T-helper 2 cell treated with Interferon-gamma antibody and Interleukin-4, amounts not matched to agents 5 μg/mL and 100 μg/mL, for 36 hours (primary cell): Measurements from ENCODE around the gene TLL2.
"Not testable (repeated sequence)": the region's sequence is repeated elsewhere in the genome, so short reads cannot be mapped to it uniquely, and the experiment has no call there.

Experiments
- DNase-seq: peaks from one replicate; pipeline ENCODE4 v3.0.0; 2021; ENCODE audit warnings: low spot score
- H3K27ac Mint-ChIP-seq: one replicate; pipeline ENCODE4 v1.8.0; 2021; ENCODE audit warnings: mild to moderate bottlenecking, mixed read lengths
- H3K27me3 Mint-ChIP-seq: one replicate; pipeline ENCODE4 v1.8.0; 2021; ENCODE audit warnings: low read depth, mixed read lengths
- H3K36me3 Mint-ChIP-seq: one replicate; pipeline ENCODE4 v1.8.0; 2021; ENCODE audit warnings: low read depth, mixed read lengths
- H3K4me1 Mint-ChIP-seq: one replicate; pipeline ENCODE4 v1.8.0; 2021; ENCODE audit warnings: low read depth, mixed read lengths
- H3K4me3 Mint-ChIP-seq: one replicate; pipeline ENCODE4 v1.8.0; 2022; ENCODE audit warnings: mild to moderate bottlenecking, moderate library complexity, mixed read lengths
- H3K9me3 Mint-ChIP-seq: one replicate; pipeline ENCODE4 v1.8.0; 2021; ENCODE audit warnings: mixed read lengths

Gene TLL2

DNA sequence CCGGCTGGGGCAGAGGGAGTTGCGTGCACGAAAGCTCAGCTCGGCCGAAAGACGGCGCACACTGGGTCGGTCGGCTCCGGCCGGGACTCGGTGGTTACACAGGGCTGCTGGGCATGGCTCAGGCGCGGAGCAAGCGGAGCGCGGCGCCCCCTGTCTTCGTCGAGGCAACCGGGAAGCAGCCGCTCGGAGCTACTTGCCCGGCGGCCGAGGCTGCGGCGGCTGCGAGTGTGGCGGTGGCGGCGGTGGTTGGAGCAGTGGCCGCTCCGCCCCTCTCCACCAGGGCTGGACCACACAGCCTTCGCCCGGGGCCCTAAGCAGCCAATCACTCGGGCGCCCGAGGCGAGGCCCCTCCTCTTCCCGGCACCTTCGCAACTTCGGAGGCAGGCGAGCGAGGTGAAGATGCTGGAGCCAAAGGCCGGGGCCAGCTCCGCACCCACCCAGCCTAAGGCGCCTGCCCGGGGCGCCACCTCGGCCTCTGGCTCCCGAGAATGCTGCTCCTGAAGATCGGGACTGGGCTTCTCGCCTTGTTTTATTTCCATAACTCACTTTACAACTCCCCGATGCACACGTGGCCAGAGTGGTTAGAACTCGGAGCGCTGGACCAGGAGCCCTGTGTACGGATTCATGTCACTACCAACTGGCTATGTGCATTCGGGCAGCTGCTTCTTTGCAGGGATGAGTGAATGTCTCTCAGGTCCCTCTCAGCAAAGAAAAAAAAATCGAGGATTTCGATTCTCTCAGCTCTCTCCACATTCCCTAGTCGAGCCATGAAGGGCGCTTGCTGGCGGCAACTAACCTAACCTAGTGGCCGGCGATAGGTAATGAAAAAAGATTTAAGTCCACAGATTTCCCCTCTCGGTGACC, at the start of gene TLL2:
TSS of gene TLL2 (minus strand) at position 229 of the 864 bp plus-strand sequence. CDS start 241 bp downstream, outside the sequence.
- Mint-ChIP-seq H3K36me3 (peaks cover 5% of the 10 kb centered on the region), H3K9me3 (no peaks in the 10 kb centered on the region), H3K4me1 (peaks cover 13% of the 10 kb centered on the region), H3K27ac (no peak within 1 kb of the TSS), H3K27me3 (peaks cover 55% of the 10 kb centered on the region), H3K4me3 (peak within 1 kb of the TSS; percentile 75)
- DNase-seq: peak; percentile 76

DNA sequence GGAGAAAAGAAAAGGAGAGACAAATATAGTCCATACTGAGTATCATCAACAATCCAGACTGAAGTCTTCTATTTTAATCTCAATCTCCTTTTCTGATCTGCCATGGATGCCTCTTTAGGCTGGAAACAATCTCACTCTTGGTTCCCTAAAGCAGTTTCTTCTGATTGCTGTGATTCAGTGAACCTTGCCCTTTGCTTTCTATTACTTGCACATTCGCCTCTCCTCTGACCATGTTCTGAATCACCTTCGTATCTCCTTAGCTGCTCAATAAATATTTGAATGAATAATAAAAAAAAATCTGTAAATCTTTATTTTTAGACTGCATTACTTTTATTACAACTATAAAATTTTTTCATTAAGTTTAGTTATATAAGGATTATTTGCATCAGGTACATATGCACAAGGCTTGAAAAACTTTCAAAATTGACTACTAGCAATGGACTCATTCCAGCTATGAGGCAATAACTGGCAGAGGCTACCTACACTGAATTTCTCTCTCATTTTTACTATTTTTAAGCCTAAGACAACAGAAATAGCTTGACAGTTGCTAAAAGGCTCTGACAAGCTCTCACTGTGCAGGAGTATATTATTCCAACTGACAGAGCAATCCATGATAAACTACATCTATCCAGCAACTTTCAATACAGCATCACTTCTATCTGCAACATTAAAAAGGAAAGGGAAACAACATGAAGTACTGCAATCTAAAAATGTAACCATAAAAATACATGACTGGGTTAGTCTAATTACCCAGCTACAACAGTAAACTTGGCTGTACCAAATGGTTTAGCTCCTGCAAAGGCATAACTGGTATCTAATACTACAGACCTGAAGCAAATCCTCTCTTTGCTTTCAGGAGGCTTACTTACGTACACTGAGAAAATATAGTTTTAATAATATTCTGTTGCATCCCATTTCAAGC, 47.5 kb upstream of the TLL2 start:
- H3K27me3 Mint-ChIP-seq: no peaks in the 10 kb centered on the region
- DNase-seq: no peak
- H3K4me1 Mint-ChIP-seq: peaks cover 6% of the 10 kb centered on the region
- H3K9me3 Mint-ChIP-seq: no peaks in the 10 kb centered on the region
- no peak overlapping the region for H3K27ac Mint-ChIP-seq
- H3K36me3 Mint-ChIP-seq: peaks cover 42% of the 10 kb centered on the region
- no peak overlapping the region for H3K4me3 Mint-ChIP-seq

DNA sequence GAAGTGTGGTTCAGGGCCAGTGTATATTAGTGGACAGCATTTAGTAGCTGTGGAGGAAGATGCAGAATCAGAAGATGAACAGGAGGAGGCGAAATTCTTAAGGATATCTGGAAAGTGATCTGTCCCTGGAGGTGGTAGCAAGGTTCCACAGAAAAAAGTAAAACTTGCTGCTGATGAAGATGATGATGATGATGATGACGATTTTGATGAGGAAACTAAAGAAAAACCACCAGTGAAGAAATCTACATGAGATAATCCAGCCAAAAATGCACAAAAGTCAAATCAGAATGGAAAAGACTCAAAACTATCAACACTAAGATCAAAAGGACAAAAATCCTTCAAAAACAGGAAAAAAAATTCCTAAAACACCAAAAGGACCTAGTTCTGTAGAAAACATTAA, 46.8 kb upstream of the TLL2 start:
- H3K4me1 Mint-ChIP-seq: peaks cover 2% of the 10 kb centered on the region
- no peak for DNase-seq
- H3K27ac Mint-ChIP-seq: no peak overlapping the region
- H3K4me3 Mint-ChIP-seq: no peak overlapping the region
- peaks cover 41% of the 10 kb centered on the region for H3K36me3 Mint-ChIP-seq
- H3K27me3 Mint-ChIP-seq: no peaks in the 10 kb centered on the region
- H3K9me3 Mint-ChIP-seq: no peaks in the 10 kb centered on the region

DNA sequence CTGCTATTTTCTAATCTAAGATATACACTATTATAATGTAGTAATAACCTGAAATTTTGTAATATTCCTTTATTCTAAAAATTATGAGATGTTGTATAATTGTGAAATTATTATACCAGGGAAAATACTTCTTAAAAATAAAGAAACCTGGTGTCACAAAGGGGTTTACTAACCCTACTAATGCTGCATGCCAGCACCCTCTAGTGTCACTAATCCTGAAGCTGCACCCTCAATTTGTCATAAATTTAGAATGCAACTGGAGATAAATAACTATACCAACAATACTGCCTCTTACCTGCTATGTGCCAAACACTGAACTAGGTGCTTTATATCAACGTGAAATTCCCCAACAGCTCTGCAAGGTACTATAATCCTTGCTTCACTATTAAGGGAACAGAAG, 42.3 kb upstream of the TLL2 start:
- H3K9me3 Mint-ChIP-seq: no peaks in the 10 kb centered on the region
- H3K27ac Mint-ChIP-seq: no peak overlapping the region
- H3K27me3 Mint-ChIP-seq: no peaks in the 10 kb centered on the region
- H3K4me3 Mint-ChIP-seq: no peak overlapping the region
- no peak for DNase-seq
- H3K36me3 Mint-ChIP-seq: peaks cover 24% of the 10 kb centered on the region
- no peaks in the 10 kb centered on the region for H3K4me1 Mint-ChIP-seq

DNA sequence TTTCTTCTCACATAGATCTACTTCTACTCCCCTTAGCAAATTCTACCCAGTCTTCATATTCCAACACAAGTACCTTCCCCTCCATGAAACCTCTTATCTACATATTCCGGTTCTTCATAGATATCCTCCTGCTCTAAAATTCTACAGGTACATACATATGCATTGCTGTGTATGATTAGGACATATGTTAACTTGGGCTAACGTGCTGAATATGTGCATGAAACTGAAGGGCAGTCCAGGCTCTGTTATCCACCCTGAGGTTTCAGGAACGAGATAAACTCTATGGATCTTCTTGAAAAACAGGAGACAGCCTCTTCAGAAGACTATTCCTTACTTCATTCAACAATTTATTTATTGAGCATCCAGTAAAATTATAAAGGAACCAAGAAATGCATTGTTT, 41.6 kb upstream of the TLL2 start:
- no peaks in the 10 kb centered on the region for H3K4me1 Mint-ChIP-seq
- H3K36me3 Mint-ChIP-seq: peaks cover 19% of the 10 kb centered on the region
- H3K9me3 Mint-ChIP-seq: no peaks in the 10 kb centered on the region
- DNase-seq: no peak
- no peak overlapping the region for H3K4me3 Mint-ChIP-seq
- H3K27ac Mint-ChIP-seq: no peak overlapping the region
- no peaks in the 10 kb centered on the region for H3K27me3 Mint-ChIP-seq

DNA sequence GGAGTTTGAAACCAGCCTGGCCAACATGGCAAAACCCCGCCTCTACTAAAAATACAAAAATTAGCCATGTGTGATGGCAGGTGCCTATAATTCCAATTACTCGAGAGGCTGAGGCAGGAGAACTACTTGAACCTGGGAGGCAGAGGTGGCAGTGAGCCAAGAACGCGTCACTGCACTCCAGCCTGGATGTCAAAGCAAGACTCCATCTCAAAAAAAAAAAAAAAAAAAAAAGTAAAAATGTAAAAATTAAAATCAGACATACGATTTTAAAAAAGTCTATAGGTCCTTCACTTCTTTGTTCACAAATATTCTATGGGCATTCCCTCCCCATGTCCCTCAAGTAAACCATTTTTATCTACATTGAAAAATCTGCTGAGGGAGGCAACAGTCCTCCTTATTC, 34.9 kb upstream of the TLL2 start:
- Mint-ChIP-seq H3K27me3 (no peaks in the 10 kb centered on the region), H3K4me1 (peaks cover 2% of the 10 kb centered on the region), H3K27ac (no peak overlapping the region), H3K36me3 (peaks cover 35% of the 10 kb centered on the region), H3K9me3 (no peaks in the 10 kb centered on the region), H3K4me3 (no peak overlapping the region)
- no peak for DNase-seq

DNA sequence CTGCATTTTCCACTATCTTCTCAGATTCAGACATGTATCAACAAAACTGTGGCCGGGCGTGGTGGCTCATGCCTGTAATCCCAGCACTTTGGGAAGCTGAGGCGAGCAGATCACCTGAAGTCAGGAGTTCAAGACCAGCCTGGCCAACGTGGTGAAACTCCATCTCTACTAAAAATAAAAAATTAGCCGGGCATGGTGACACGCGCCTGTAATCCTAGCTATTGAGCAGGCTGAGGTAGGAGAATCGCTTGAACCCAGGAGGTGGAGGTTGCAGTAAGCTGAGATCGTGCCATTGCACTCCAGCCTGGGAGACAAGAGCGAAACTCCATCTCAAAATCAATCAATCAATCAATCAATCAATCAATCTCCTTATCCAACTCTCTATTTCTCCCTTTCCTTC, 31.8 kb upstream of the TLL2 start:
- H3K27ac Mint-ChIP-seq: not testable (repeated sequence)

DNA sequence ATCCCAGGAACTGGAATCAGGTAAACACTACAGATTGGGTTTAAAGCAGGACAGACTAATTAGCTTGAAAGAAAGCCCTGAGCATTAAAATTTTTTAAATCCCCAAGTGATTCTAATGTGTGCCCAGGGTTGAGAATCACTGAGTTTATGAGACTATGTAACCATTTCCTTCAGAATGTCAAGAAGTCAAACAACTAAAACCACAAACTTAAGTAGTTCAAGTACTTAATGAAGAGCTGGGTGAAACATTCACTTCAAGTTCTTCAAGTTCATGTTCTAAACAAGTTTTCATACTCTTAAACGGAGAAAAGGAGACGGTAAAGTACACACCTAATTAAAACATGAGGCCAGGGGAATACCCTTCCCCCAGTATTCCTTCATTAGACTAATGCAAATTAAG, 28.2 kb upstream of the TLL2 start:
- no peak for DNase-seq
- H3K9me3 Mint-ChIP-seq: no peaks in the 10 kb centered on the region
- H3K27ac Mint-ChIP-seq: no peak overlapping the region
- peaks cover 3% of the 10 kb centered on the region for H3K4me1 Mint-ChIP-seq
- peaks cover 42% of the 10 kb centered on the region for H3K36me3 Mint-ChIP-seq
- H3K27me3 Mint-ChIP-seq: no peaks in the 10 kb centered on the region
- H3K4me3 Mint-ChIP-seq: no peak overlapping the region

More for the DNA sequence above, 31.8 kb upstream of the TLL2 start:
- not testable (repeated sequence) for H3K27me3 Mint-ChIP-seq, H3K4me3 Mint-ChIP-seq, H3K9me3 Mint-ChIP-seq, DNase-seq, H3K4me1 Mint-ChIP-seq
- H3K36me3 Mint-ChIP-seq: peaks cover 43% of the 10 kb centered on the region

DNA sequence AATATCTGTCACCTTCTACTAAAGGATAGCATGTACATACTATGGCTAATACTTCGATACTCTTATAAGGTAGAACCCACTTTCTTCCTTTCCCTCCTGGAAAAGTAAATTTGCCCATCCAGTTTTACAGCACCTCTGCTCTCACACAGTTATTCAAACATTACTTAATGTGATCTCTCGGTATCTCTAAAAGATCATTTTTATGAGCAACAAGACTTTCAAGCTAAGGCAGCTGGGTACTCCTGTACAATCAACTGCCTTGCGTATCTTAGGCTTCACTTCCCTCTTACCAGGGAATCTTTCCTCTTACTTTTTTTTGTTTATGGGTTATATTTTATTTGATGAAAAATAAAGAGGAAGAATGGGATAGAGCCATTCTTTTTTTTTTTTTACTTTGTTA, 26.5 kb upstream of the TLL2 start:
- Mint-ChIP-seq H3K4me1 (peaks cover 1% of the 10 kb centered on the region), H3K27me3 (no peaks in the 10 kb centered on the region), H3K4me3 (no peak overlapping the region), H3K27ac (no peak overlapping the region), H3K36me3 (peaks cover 33% of the 10 kb centered on the region), H3K9me3 (no peaks in the 10 kb centered on the region)
- DNase-seq: no peak

DNA sequence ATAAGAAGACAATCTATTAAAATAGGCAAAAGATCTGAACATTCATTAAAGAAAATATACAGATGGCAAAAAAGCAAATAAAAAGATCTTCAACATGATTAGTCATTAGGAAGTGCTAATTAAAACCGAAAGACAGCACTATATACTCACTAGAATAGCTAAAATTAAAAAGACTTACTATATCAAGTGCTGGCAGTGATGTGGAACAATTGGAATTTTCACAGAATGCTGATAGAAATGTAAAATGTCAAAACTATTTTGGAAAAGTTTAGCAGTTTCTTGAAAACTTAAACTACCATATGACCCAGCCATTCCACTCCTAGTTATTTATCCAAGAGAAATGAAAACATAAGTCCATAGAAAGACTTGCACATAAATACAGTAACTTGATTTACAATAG, 25.0 kb upstream of the TLL2 start:
- H3K4me1 Mint-ChIP-seq: peaks cover 6% of the 10 kb centered on the region
- H3K36me3 Mint-ChIP-seq: peaks cover 30% of the 10 kb centered on the region
- no peak for DNase-seq
- no peak overlapping the region for H3K4me3 Mint-ChIP-seq
- H3K27ac Mint-ChIP-seq: no peak overlapping the region
- no peaks in the 10 kb centered on the region for H3K27me3 Mint-ChIP-seq
- no peaks in the 10 kb centered on the region for H3K9me3 Mint-ChIP-seq

DNA sequence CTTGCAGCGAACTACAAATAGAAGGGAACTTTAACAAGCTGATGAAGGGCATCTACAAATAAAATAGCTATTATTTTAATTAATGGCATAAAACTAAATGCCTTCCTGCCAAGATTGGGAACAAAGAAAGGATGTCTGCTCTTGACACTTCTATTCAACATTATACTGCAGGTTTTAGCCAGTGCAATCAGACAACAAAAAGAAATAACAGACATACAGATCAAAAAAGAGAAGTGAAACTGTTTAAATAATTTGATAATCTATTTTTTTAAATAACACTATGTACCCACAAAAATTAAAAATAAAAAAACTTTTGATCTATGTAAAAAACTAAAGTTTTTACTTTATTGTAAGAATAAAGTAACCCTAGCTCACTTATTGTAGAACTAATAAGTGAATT, 22.4 kb upstream of the TLL2 start:
- H3K27me3 Mint-ChIP-seq: no peaks in the 10 kb centered on the region
- H3K36me3 Mint-ChIP-seq: peaks cover 30% of the 10 kb centered on the region
- no peaks in the 10 kb centered on the region for H3K9me3 Mint-ChIP-seq
- no peak overlapping the region for H3K4me3 Mint-ChIP-seq
- DNase-seq: no peak
- peaks cover 5% of the 10 kb centered on the region for H3K4me1 Mint-ChIP-seq
- no peak overlapping the region for H3K27ac Mint-ChIP-seq

DNA sequence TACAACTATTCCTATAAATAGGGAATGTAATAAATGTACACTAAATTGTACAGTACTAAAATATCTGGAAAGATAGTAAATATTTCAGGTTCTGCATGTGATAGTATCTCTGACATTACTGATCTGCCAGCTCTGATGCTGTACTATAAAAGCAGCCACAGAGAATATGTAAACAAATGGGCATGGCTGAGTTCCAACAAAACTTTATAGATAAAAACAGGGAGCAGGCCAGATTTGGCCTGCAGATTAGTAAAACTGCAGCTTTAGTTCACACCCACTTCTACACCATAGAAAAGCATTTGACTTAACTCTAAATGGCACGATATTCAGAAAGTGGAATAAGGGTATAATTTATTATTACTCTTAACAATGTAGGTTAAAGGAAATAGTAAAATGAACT, 18.8 kb upstream of the TLL2 start:
- peaks cover 5% of the 10 kb centered on the region for H3K4me1 Mint-ChIP-seq
- H3K36me3 Mint-ChIP-seq: peaks cover 20% of the 10 kb centered on the region
- no peak for DNase-seq
- no peak overlapping the region for H3K27ac Mint-ChIP-seq
- no peak overlapping the region for H3K4me3 Mint-ChIP-seq
- no peaks in the 10 kb centered on the region for H3K27me3 Mint-ChIP-seq
- no peaks in the 10 kb centered on the region for H3K9me3 Mint-ChIP-seq

DNA sequence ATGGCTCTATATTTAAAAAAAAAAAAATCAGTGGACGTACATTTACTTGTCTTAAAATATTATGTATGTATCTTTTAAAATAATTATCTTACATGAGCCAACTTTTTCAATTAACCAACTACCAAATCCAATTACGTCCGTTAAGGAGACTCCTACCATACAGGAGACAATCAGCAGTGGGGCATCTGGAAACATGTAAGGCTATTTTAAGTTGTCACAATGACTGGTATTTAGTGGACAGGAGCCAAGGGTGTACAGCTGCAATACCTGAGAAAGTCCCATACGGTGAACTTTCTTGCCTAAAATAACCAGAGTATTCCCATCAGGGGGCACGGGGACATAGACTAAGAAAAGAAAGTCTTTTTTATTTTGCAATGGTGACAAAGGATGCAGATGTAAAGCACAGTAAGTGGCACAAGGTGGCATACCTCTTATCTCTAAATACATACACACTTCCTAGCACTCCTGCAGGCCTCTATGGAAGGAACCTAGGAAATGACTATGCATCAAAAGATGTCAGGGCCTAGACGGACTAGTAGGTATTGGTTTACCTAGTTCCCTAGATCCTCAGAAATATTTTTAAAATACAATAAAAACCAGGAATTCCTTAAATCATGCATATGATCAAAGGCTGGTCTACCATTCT, 16.0 kb upstream of the TLL2 start:
- no peaks in the 10 kb centered on the region for H3K27me3 Mint-ChIP-seq
- peaks cover 5% of the 10 kb centered on the region for H3K4me1 Mint-ChIP-seq
- DNase-seq: no peak
- no peak overlapping the region for H3K27ac Mint-ChIP-seq
- peaks cover 32% of the 10 kb centered on the region for H3K36me3 Mint-ChIP-seq
- H3K4me3 Mint-ChIP-seq: no peak overlapping the region
- H3K9me3 Mint-ChIP-seq: no peaks in the 10 kb centered on the region

DNA sequence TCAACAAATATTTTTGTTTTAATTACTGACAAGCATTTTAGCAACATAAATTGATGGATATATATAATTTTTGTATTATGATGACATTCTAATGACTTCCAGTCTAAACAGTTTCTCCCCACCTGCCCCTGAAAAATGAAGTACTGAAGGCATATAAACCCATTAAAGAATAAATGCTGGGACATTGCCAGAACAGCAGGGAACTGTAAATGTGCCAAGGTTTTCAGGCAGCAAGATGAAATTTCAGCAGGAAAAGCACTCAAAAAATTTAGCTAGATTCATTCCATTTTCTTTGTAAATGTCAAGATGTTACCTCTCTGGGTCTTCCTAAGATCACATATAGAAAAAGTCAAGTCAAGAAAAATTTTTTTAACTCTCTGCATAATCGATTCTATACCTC, 11.0 kb upstream of the TLL2 start:
- peaks cover 41% of the 10 kb centered on the region for H3K36me3 Mint-ChIP-seq
- no peak overlapping the region for H3K4me3 Mint-ChIP-seq
- no peaks in the 10 kb centered on the region for H3K9me3 Mint-ChIP-seq
- H3K27ac Mint-ChIP-seq: no peak overlapping the region
- DNase-seq: no peak
- no peaks in the 10 kb centered on the region for H3K27me3 Mint-ChIP-seq
- no peaks in the 10 kb centered on the region for H3K4me1 Mint-ChIP-seq
